HG03439 (cell line): ENCODE measurements around the gene PDCD6IP.
A peak's percentile ranks its signal among the peaks of the same experiment; 100 is the strongest.
"Not testable (repeated sequence)": the region's sequence is repeated elsewhere in the genome, so short reads cannot be mapped to it uniquely, and the experiment has no call there.

Source experiments
- ATAC-seq: cut with Tn5 transposase; IDR thresholded peaks from one replicate; pipeline ENCODE4 v1.9.1; 2021; ENCODE audit warnings: mild to moderate bottlenecking, moderate library complexity; ENCODE audit not compliant: unreplicated experiment

Gene PDCD6IP

DNA sequence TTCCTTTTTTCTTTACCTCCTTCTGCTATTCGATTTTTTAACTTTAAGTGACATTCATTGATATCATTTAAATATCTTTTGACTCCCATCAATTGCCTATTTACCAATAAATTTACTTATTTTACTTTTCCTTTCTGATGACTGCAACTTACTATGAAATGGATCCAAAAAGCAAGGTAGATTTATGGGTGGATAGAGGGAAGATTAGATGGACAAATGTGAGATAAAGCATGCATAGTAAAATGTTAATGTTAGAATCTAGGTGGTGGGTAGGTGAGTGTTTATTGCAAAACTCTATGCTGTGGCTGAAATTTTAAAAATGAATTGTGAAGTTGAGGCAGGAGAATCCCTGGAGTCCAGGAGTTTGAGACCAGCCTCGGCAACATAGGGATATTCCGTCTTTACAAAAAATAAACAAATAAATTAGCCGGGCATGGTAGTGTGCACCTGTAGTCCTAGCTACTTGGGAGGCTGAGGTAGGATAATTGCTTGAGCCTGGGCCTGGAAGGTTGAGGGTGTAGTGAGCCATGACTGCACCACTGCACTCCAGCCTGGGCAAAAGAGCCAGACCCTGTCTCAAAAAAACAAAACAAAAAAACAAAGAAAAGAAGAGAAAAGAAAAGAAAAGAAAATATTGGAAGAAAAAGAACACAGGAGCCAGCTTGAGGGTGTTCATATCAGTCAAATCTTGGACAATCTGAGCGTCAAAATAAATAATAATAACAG is 6.1 kb upstream of the PDCD6IP start:
- no peak for ATAC-seq

DNA sequence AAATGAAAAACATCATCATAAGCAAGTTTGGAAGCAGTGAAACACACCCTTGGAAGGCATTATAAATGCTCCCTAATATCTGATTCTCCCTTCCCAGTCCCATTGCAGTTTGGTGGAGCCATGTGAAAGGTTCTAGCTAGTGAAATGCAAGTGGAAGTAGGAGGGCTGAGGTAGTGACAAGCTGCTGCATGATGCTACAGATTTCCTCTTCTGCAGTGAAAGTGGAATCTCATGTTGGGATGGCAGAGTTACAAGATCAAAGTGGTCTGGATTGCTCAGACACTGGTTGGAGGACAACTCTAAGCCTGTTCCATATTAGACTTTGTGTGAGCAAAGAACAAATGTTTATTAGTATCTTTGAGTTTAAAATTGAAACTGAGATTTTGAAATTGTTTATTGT is 3.3 kb upstream of the PDCD6IP start:
- no peak for ATAC-seq

DNA sequence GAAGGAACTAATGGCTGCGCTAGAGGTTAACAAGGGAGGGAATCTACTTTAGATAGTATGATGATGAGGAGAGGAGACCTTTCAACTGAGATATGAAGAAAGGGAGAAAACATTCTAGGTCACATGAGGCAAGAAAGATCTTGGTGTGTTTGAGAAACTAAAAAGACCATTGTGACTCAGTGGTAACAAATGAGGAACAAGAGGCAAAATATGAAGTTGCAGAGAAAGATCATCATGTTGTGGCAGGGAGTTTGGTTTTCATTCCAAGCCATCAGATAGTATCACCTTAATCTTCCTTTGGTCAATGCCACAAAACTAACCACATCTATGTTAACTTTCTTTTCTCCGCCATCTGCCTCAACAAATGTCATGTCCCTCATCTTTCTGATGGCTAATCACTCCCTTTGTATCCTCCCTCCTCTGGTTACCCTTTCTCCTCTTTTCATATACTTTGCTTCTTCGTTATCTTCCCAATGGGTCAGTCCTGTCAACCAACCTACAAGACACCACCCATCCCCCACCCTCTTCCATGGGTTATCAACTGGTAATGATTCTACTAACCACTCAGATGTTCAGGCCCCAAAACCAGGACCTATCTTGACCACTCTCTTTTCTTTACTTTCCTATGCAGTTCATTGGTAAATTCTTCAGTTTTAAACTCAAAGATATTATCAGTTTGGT is 2.4 kb upstream of the PDCD6IP start:
- ATAC-seq, result no peak

DNA sequence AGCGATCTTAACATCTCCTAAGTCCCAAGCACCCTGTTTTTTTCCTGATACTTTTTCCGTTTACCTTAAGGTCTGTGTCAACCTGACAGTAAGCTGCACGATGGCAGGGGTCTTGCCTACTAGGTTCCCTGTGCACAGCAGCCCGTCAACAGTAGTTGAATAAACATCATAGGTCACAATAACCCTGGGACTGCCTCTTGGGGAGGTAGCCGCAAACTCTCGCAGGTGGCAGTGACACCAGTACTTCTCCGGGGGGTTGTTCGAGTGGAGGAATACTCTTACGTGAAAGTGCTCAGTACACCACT is 365 bp upstream of the PDCD6IP start:
- peak; percentile 45 for ATAC-seq

DNA sequence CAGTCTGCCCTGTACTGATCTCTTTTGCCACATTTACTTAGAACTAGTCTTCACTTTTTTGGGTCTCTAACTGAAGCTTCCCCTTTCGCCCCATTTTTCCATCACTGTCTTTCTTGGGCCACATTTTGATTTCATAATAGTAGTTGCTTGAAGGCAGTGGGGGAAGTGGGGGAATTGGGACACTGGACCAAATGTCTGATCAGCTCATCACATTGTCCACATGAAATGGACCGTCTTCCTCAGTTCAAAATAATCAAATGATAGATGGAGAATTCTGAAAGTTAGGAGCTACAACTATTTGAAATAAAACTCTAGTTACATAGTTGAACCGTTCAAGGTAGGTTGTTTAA is 747 bp downstream of the PDCD6IP start:
- no peak for ATAC-seq

DNA sequence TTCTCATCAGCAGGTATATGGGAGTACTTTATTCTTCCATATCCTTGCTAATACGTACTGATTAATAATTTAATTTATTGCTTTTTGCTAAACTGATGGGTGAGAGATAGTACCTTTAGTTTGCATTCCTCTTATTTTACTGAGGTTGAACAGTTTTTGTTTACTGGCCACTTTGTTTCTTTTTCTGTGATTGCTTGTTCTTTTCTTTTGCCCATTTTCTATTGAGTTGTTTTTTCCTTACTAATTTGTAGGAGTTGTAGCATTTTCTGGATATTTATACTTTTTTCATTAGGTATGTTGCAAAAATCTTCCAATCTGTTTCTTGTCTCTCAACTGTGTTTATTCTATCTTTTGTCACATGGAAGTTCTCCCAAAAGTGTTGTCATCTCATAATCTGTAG is 4.8 kb downstream of the PDCD6IP start:
- ATAC-seq, result no peak

DNA sequence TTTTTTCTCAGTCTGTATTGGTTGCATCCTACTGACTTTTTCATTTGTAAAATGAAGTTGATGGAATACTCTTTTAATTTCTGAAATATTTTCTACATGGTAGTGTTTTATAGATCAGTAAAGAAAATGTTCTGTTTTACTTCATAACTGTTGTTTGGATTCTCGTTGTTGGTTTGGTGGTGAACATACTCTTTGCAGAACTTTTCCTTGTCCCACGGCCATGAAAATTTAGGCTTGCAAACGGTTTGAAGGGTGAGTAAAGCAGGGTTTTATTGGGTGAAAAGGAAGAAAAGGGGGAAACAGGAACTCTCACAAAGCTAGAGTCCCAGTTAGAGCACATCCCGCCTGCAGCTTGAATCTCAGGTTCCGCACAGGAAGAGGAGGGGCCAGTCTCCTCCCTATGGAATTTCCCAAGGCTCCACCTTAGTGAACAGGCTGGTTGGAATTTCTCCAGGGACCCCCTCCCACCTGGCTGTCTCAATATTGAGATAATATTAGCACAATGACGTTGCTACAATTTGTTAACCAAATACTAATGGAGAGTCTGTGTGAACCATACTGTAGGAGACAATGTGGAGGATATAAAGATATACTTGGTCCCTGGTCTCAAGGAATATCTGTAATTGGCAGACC is 5.6 kb downstream of the PDCD6IP start:
- ATAC-seq, result no peak

DNA sequence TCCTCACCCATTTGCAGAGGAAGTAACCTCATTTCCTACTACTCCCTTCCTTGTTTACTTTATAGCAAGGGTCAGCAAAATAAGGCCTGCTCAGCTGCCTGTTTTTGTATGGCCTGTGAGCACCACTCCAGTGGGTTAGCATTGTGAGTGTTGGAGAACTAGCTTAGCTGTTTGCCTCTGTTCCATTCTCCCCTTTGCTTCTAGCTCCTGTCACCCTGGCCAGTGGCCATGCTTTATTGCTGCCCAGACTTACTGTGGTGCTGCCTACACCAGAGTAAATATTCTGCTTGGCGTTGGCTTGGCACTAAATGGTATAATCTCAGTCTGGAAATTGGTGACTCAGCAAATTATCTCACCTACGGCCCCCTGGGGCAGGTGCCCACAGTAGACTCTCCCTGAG is 8.8 kb downstream of the PDCD6IP start:
- no peak for ATAC-seq

DNA sequence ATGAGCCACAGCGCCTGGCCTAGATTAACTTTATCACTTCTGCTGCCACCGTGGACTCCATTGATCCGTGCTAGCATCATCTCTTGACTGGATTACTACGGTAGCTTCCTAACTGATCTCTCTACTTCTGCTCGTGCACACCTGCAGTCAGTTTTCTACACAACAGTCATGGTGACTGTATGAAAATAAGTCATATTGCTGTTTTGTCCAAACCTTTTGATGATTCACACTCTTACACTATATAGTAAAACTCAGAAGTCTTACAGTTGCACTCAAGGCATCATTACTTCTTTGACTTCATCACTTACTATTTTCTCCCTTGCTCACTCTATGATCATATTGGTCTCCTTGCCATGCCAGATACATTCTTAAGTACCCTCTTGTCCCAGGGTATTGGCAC is 10.1 kb downstream of the PDCD6IP start:
- no peak for ATAC-seq

DNA sequence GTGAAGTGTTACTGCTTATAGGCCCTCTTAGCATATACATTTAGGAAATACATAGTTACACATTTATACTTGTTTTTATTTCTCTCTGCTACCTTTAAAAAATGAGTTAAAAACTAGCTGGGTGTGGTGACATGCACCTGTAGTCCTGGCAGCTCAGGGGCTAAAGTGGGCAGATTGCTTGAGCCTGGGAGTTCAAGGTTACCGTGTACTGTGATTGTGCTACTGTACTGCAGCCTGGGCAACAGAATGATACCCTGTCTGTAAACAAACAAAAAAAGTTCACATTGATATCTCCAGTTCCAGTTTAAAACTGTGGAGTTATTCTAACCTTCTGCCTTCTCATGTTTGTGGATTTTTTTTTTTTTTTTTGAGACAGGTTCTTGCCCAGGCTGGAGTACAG is 12.1 kb downstream of the PDCD6IP start:
- no peak for ATAC-seq

DNA sequence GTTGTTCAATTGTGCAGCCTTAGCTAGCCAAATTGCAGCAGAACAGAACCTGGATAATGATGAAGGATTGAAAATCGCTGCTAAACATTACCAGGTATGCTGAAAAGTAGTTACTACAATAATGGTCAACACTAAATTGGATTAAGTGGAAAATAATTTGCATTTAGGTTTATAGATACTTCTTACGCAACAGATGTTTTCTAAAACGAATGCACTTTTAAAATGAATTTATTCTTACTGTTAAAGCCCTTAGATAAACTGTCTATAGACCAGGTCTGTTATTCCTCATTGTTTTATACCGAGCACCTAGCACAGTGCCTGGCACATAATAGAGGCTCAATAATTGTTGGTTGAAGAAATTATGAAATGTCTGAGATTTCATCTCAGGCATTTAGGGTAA is 23.6 kb downstream of the PDCD6IP start:
- ATAC-seq, result no peak

DNA sequence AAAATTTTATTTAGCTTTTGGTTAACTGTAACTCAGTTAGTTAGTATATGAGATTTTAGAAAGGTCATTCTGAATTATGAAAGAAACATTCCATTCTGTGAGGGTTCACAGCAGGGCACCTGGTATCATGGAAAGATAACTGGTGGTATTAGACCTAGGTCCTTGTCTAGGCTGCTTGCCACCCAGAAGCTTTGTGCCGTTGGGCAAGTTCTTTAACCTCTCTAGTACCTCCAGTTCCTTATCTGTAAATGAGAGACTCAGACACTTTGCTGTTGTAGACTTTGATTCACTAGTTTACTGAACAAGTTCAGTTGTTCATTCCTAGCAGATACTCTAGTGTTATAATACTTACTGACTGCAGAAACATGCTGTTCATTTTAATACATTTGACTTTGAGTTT is 25.4 kb downstream of the PDCD6IP start:
- no peak for ATAC-seq

DNA sequence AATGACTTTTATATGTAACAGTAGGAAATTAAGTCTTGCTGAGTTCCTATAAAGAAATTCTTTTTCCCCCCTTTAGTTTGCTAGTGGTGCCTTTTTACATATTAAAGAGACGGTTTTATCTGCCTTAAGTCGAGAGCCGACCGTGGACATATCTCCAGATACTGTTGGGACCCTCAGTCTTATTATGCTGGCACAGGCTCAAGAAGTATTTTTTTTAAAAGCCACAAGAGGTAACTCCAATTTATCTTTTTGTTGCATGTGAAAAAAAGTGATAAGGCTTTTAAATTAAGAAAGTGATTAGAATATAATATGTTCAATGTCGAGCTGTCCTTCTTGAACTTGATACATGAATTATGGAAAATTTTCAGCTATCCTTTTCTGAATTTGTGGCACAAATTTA is 26.7 kb downstream of the PDCD6IP start:
- ATAC-seq, result no peak

DNA sequence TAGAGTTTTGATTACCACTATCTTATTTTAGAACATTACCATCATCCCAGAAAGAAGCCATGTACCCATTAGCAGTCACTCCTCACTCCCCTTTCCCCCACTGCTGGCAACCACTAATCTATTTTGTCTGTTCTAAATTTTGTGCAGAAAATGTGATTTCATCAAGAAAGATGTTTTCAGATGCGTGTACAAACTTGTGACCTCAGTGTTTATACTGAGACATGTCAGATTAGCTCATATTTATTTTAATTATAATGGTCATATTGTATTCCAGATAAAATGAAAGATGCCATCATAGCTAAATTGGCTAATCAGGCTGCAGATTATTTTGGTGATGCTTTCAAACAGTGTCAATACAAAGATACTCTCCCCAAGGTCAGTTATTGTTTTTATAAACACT is 27.8 kb downstream of the PDCD6IP start:
- no peak for ATAC-seq

DNA sequence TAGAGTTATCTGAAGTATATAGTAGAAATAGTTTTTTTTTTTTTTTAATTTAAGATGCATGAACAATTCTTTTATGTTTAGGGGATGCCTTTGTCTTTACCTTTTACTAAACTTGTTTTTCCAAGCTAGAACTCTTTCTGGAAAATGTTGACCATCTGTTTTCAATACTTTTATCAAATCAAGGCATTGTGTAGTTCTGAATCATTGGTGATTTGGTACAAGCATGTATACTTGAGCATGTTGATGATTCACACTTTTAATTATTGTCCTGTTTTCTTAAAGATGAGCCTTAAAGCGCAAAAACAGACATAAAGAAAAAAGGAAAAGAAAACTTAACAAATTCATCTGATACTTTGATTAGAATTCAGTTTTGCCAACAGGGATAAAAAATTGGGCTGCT is 28.3 kb downstream of the PDCD6IP start:
- no peak for ATAC-seq

DNA sequence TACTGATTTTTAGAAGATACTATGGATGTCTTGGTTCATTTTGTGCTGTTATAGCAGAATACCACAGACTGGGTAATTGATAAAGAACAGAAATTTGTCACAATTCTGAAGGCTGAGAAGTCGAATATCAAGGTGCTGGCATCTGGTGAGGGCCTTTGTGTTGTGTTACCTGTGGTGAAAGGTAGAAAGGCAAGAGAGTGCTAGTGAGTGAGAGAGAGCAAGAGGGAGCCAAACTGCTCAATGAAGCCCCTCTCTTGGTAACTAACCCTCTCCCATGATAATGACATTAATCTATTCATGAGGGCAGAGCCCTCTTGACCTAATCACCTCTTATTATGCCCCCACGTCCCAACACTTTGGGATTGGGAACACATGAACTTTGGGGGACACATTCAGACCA is 31.3 kb downstream of the PDCD6IP start:
- no peak for ATAC-seq

DNA sequence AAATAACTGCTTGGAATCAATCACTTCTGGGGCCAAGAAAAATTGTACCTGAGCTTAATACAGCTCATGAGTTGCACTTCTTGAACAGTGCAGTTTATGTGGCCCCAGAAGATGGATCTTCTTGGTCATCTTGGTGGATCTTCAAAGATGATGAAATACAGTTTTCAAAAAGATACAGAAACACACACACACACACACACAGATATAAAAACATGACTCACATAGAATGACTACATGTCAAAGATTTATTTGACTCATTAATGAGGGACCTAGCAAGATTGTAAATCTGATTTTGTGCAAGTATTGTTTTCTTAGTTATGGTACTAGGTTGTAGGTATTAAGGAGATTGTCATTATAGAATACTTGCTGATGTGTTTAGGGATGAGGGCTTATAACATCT is 32.6 kb downstream of the PDCD6IP start:
- no peak for ATAC-seq

DNA sequence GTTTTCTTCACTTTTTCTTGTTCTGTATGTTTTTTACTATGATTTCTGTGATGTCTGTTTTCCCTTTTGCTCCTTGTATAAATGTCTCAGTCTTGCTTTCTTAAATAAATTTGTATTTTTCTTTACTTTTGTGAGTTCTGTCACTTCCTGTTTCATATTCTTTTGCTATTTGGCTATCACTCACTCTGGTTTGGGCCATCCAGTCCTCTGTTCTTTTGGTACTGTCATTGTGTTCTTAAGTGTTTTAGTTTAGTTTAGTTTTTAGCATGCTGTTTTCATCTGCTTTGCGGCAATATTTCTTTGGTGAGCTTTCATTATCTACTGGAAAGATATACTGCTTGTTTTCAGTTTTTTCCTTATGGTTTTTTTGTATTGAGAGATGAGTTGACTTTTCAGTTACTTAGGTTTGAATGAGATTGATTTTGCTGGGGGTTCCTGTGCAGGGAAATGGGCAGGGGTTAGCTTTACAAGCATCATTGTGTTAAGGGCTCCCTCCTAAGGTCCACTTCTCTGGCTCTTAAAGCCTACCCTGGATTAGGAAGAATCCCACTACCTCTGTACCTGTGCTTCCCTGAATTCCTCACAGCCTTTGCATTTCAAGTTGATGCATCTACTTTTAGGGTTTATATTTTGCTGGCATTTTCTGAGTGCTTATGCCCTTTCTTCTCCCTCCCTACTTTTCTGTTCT is 35.1 kb downstream of the PDCD6IP start:
- no peak for ATAC-seq

DNA sequence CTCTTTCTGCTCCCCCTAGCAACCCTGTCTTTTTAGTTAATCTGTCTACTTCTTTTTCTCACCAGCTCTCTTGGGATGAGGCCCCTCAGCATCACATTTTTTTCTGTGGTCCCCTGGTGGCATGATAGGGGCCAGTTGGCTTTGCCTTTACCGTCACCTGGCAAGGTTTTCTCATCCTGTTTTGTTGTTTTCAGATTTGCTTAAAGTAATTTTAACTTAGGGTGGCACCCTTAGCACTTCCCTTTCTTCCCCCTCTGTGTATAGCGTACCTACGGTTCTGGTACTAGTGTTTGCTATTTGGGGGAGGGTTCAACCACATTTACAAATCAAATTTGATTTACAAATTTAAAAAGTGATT is 35.6 kb downstream of the PDCD6IP start:
- no peak for ATAC-seq

DNA sequence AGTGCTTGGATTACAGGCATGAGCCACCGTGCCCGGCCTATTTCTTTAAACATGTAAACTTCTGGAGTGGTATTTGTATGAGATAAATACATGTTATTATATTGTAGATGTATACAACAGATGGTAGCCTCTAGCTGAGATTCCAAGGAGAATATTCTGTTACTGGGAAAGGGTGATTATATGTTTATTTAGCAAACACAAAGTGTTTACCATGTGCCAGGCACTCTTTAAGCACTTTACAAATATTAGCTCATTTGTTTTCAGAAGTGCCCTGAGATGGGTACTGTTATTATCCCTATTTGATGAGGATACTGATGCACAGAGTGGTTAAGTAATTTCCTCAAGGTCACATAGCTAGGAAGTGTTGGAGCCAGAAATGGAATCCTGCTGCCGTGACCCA is 38.8 kb downstream of the PDCD6IP start:
- not testable (repeated sequence) for ATAC-seq

DNA sequence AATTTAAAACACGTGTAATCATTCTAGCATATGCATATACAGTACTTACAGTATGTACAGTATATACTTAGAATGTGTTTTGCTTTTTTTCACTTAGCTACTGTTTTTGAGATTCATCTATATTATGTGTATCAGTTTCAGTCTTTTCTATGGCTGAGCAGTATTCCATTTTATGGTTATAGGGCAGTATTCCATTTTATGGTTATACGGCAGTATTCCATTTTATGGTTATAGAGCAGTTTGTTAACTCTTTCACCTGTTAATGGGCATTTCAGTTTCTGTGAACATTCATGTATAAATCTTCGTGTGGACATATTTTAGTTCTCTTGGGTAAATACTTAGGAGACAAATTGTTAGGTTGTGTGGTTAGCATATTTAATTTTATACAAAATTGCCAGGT is 40.9 kb downstream of the PDCD6IP start:
- ATAC-seq, result no peak

DNA sequence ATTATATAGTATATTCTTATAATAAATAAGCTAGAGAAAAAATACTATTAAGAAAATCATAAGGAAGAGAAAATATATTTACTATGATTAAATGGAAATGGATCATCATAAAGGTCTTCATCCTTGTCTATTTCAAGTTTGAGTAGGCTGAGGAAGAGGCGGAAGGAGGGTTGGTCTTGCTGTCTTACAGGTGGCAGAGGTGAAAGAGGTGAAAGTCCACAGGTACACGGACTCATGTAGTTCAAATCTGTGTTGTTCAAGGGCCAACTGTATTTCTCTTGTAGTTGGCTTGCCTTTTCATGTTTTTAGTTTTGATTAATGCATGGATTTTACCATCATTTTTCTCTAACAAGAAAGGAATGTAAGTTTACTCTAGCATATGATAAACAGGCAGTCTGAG is 41.7 kb downstream of the PDCD6IP start:
- no peak for ATAC-seq
